ENCODE results near the gene ANXA6. TPM values are rescaled to one million over a fixed set of nuclear protein-coding genes. Genes with fewer than 3 reads are reported as not detected.

Gene ANXA6
- total and polyA plus RNA-seq, 7 experiments from 2014 or later, result 212 to 512 (median 272) TPM

GRCh38 chr5:151089726-151090125 lies 67.9 kb downstream of the ANXA6 start:
- no peak overlapping the region for H3K4me3 ChIP-seq (ENCODE audit: low read length)
- no peak for DNase-seq
- no peaks in the 10 kb centered on the region for H3K27me3 ChIP-seq (ENCODE audit: control insufficient read depth in 2 of 2, insufficient read depth in 2 of 2, low read length in 2 of 2)
- H3K36me3 Mint-ChIP-seq, result peaks cover 0 to 17% (median 0%) of the 10 kb centered on the region in 5 donors
- no peak overlapping the region for H3K4me3 Mint-ChIP-seq
- H3K27me3 Mint-ChIP-seq, result no peaks in the 10 kb centered on the region
- no peaks in the 10 kb centered on the region for H3K9me3 ChIP-seq (ENCODE audit: control insufficient read depth in 2 of 3, low read length in 3 of 3)
- ATAC-seq, result no peak
- H3K36me3 ChIP-seq (ENCODE audit: control insufficient read depth in 2 of 3, insufficient read depth in 3 of 3, low read length in 3 of 3), result no peaks in the 10 kb centered on the region
- peak overlapping the region in 1 of 9 donors; percentile 4 for H3K27ac Mint-ChIP-seq
- POLR2A ChIA-PET, result interaction anchor here (0.6 to 1.6 kb wide), 6 partner anchors 9 to 103 kb away, joined by 3 to 8 read pairs (median 4); no protein-coding TSS in a partner anchor
- no peak overlapping the region for H3K27ac ChIP-seq (ENCODE audit: low read depth, low read length)
- peaks cover 0 to 3% (median 0%) of the 10 kb centered on the region in 11 donors for H3K9me3 Mint-ChIP-seq
- intact Hi-C loops (cut with micrococcal nuclease), result loop anchor here in 1 of 2 donors (1.0 to 10.0 kb wide), 2 partner anchors 8 to 1745 kb away; partner anchors contain the start of genes GRPEL2 and TNIP1
- CTCF ChIA-PET, result interaction anchor here (0.9 to 2.2 kb wide), 5 partner anchors 15 to 59 kb away, joined by 3 to 7 read pairs (median 3); no protein-coding TSS in a partner anchor
- peaks cover 33 to 75% (median 60%) of the 10 kb centered on the region in 7 donors for H3K4me1 Mint-ChIP-seq
- H3K4me1 ChIP-seq (ENCODE audit: control insufficient read depth in 2 of 2, insufficient read depth in 2 of 2, low read length in 2 of 2), result peaks cover 36 to 47% of the 10 kb centered on the region in 2 donors

DNA sequence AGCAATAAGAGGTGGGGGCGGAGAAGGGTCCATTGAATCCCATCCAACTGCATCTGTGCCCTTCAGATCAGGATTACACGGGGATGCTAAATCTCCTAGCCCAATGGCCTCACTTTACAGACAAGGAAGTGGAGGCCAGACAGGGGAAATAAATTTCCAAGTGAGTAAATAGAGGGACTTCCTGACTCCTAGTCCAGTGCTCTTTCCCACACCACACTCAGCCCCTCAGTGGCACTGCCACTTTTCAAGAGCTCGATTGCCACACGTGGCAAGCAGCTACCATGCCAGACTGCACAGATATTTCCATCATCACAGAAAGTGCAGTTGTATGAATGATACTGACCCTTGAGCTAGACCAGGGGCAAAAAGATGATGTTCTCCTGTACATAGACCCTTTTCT lies 68.6 kb downstream of the ANXA6 start:
- H3K4me1 ChIP-seq (ENCODE audit: control insufficient read depth in 2 of 2, insufficient read depth in 2 of 2, low read length in 2 of 2), result peaks cover 29 to 42% of the 10 kb centered on the region in 2 donors
- H3K9me3 Mint-ChIP-seq, result peaks cover 0 to 3% (median 0%) of the 10 kb centered on the region in 11 donors
- peaks cover 25 to 67% (median 56%) of the 10 kb centered on the region in 7 donors for H3K4me1 Mint-ChIP-seq
- no peak overlapping the region for H3K27ac Mint-ChIP-seq
- no peak overlapping the region for H3K4me3 Mint-ChIP-seq
- H3K9me3 ChIP-seq (ENCODE audit: control insufficient read depth in 2 of 3, low read length in 3 of 3), result no peaks in the 10 kb centered on the region
- H3K36me3 ChIP-seq (ENCODE audit: control insufficient read depth in 2 of 3, insufficient read depth in 3 of 3, low read length in 3 of 3), result no peaks in the 10 kb centered on the region
- no peak overlapping the region for H3K27ac ChIP-seq (ENCODE audit: low read depth, low read length)
- no peak overlapping the region for H3K4me3 ChIP-seq (ENCODE audit: low read length)
- DNase-seq, result no peak
- intact Hi-C loops (cut with micrococcal nuclease), result loop anchor here in 1 of 2 donors (1.0 to 10.0 kb wide), 2 partner anchors 8 to 1744 kb away; partner anchors contain the start of genes GRPEL2 and TNIP1
- ATAC-seq, result no peak
- no peaks in the 10 kb centered on the region for H3K27me3 Mint-ChIP-seq
- H3K36me3 Mint-ChIP-seq, result peaks cover 0 to 16% (median 0%) of the 10 kb centered on the region in 5 donors
- ChIA-PET POLR2A (interaction anchor here (1.1 to 1.6 kb wide), 3 partner anchors 9 to 21 kb away, joined by 3 to 8 read pairs (median 5); no protein-coding TSS in a partner anchor), CTCF (interaction anchor here (0.9 to 2.2 kb wide), 5 partner anchors 14 to 60 kb away, joined by 3 to 7 read pairs (median 3); no protein-coding TSS in a partner anchor)
- H3K27me3 ChIP-seq (ENCODE audit: control insufficient read depth in 2 of 2, insufficient read depth in 2 of 2, low read length in 2 of 2), result no peaks in the 10 kb centered on the region

DNA sequence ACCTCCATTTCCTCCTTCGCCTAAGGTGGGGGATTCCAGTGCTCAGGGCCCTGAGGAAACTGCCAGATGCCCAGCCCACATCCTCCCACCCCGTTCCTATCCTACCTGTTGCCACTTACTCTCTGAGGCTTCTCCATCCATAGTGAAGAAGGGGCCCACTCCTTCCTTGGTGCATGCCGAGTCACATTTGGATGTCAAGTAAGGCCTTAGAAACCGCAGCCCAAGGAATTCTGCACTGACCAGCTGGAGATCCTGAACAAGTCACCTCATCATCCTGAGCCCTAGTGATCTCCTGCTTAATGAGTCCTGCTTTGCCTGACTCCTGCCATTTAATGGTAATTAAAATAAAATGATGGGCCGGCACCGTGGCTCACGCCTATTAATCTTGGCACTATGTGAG lies 70.1 kb downstream of the ANXA6 start:
- Mint-ChIP-seq H3K4me3 (peak overlapping the region in 2 of 10 donors; percentile 37 to 84), H3K36me3 (peaks cover 0 to 17% (median 0%) of the 10 kb centered on the region in 5 donors), H3K27me3 (no peaks in the 10 kb centered on the region), H3K9me3 (peaks cover 0 to 3% (median 0%) of the 10 kb centered on the region in 11 donors), H3K27ac (peak overlapping the region in 1 of 9 donors; percentile 70), H3K4me1 (peaks cover 26 to 67% (median 51%) of the 10 kb centered on the region in 7 donors)
- Histone ChIP-seq H3K4me1 (ENCODE audit: control insufficient read depth in 2 of 2, insufficient read depth in 2 of 2, low read length in 2 of 2) (peaks cover 20 to 41% of the 10 kb centered on the region in 2 donors), H3K9me3 (ENCODE audit: control insufficient read depth in 2 of 3, low read length in 3 of 3) (no peaks in the 10 kb centered on the region), H3K4me3 (ENCODE audit: low read length) (no peak overlapping the region), H3K27ac (ENCODE audit: low read depth, low read length) (peak overlapping the region; percentile 39), H3K36me3 (ENCODE audit: control insufficient read depth in 2 of 3, insufficient read depth in 3 of 3, low read length in 3 of 3) (no peaks in the 10 kb centered on the region), H3K27me3 (ENCODE audit: control insufficient read depth in 2 of 2, insufficient read depth in 2 of 2, low read length in 2 of 2) (no peaks in the 10 kb centered on the region)
- no peak for ATAC-seq
- CTCF ChIA-PET, result interaction anchor here (0.7 kb wide), 1 partner anchor 35 kb away, joined by 3 read pairs; no protein-coding TSS in a partner anchor
- POLR2A ChIA-PET, result interaction anchor here (1.6 to 1.8 kb wide), 2 partner anchors 9 to 165 kb away, joined by 3 read pairs; no protein-coding TSS in a partner anchor
- DNase-seq, result no peak
- intact Hi-C loops (cut with micrococcal nuclease), result loop anchor here (1.0 to 10.0 kb wide), 4 partner anchors 8 to 1743 kb away; partner anchors contain the start of gene GRPEL2 (in 1 of the 2)

DNA sequence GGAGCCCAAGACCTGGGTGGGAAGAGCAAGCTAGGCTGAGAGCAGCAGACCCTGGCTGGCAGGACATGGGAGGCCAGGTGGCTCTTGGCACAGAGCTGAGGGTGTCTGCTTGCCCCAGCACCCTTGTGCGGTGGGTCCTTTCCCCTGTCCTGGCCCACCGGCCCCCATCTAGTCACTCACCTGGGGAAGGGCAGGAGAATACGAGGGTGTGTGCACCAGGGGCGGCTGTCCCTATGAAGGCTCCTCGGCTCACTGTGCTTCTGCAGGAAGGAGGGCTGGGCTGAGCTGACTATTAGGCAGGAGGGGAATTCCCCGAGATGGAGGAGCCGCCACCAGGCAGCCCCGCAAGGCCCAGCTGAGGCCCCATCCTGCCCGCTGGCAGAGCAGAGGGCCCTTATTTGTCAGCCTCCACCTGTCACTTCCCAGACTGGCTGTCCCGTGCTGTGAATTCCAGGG lies 70.6 kb downstream of the ANXA6 start:
- no peaks in the 10 kb centered on the region for H3K9me3 ChIP-seq (ENCODE audit: control insufficient read depth in 2 of 3, low read length in 3 of 3)
- Mint-ChIP-seq H3K27ac (peak overlapping the region in 5 of 9 donors; percentile 5 to 72 (median 49)), H3K9me3 (peaks cover 0 to 3% (median 0%) of the 10 kb centered on the region in 11 donors), H3K4me1 (peaks cover 30 to 67% (median 53%) of the 10 kb centered on the region in 7 donors), H3K27me3 (no peaks in the 10 kb centered on the region), H3K4me3 (peak overlapping the region in 6 of 10 donors; percentile 0 to 84 (median 30)), H3K36me3 (peaks cover 0 to 16% (median 0%) of the 10 kb centered on the region in 5 donors)
- POLR2A ChIA-PET, result interaction anchor here (1.6 to 1.8 kb wide), 2 partner anchors 10 to 166 kb away, joined by 3 read pairs; no protein-coding TSS in a partner anchor
- no peak overlapping the region for H3K4me3 ChIP-seq (ENCODE audit: low read length)
- peaks cover 20 to 47% of the 10 kb centered on the region in 2 donors for H3K4me1 ChIP-seq (ENCODE audit: control insufficient read depth in 2 of 2, insufficient read depth in 2 of 2, low read length in 2 of 2)
- DNase-seq (peak in 8 of 9 donors; percentile 36 to 65 (median 44)), ATAC-seq (peak; percentile 87)
- CTCF ChIA-PET, result interaction anchor here (0.6 kb wide), 1 partner anchor 623 kb away, joined by 9 read pairs; no protein-coding TSS in a partner anchor
- H3K27me3 ChIP-seq (ENCODE audit: control insufficient read depth in 2 of 2, insufficient read depth in 2 of 2, low read length in 2 of 2), result no peaks in the 10 kb centered on the region
- intact Hi-C loops (cut with micrococcal nuclease), result loop anchor here (1.0 to 10.0 kb wide), 4 partner anchors 8 to 1742 kb away; partner anchors contain the start of gene GRPEL2 (in 1 of the 2)
- H3K27ac ChIP-seq (ENCODE audit: low read depth, low read length), result peak overlapping the region; percentile 39
- H3K36me3 ChIP-seq (ENCODE audit: control insufficient read depth in 2 of 3, insufficient read depth in 3 of 3, low read length in 3 of 3), result no peaks in the 10 kb centered on the region

- Histone ChIP-seq H3K27ac (ENCODE audit: low read depth, low read length) (no peak overlapping the region), H3K36me3 (ENCODE audit: control insufficient read depth in 2 of 3, insufficient read depth in 3 of 3, low read length in 3 of 3) (no peaks in the 10 kb centered on the region), H3K4me3 (ENCODE audit: low read length) (no peak overlapping the region), H3K9me3 (ENCODE audit: control insufficient read depth in 2 of 3, low read length in 3 of 3) (no peaks in the 10 kb centered on the region), H3K27me3 (ENCODE audit: control insufficient read depth in 2 of 2, insufficient read depth in 2 of 2, low read length in 2 of 2) (no peaks in the 10 kb centered on the region), H3K4me1 (ENCODE audit: control insufficient read depth in 2 of 2, insufficient read depth in 2 of 2, low read length in 2 of 2) (peaks cover 20 to 53% of the 10 kb centered on the region in 2 donors)
- ChIA-PET POLR2A (interaction anchor here (0.8 to 1.8 kb wide), 3 partner anchors 10 to 166 kb away, joined by 3 to 4 read pairs (median 3); no protein-coding TSS in a partner anchor), CTCF (interaction anchor here (0.6 to 0.8 kb wide), 2 partner anchors 31 to 622 kb away, joined by 3 to 9 read pairs; no protein-coding TSS in a partner anchor)
- H3K4me1 Mint-ChIP-seq, result peaks cover 24 to 64% (median 52%) of the 10 kb centered on the region in 7 donors
- peaks cover 0 to 11% (median 0%) of the 10 kb centered on the region in 5 donors for H3K36me3 Mint-ChIP-seq
- H3K4me3 Mint-ChIP-seq, result peak overlapping the region in 7 of 10 donors; percentile 0 to 84 (median 30)
- H3K9me3 Mint-ChIP-seq, result peaks cover 0 to 3% (median 0%) of the 10 kb centered on the region in 11 donors
- no peak for ATAC-seq
- H3K27me3 Mint-ChIP-seq, result no peaks in the 10 kb centered on the region
- H3K27ac Mint-ChIP-seq, result peak overlapping the region in 7 of 9 donors; percentile 4 to 85 (median 23)
- DNase-seq, result no peak
- intact Hi-C loops (cut with micrococcal nuclease), result loop anchor here (2.0 to 10.0 kb wide), 3 partner anchors 14 to 1742 kb away; partner anchors contain the start of gene GRPEL2 (in 1 of the 2)
Observed at GRCh38 chr5:151086192-151086869, 71.2 kb downstream of the ANXA6 start.

All from naive thymus-derived CD4-positive, alpha-beta T cell (primary cell).